Lung (tissue), 12 donors: ENCODE data around the gene SNRK. TPM values are rescaled to one million over a fixed set of nuclear protein-coding genes. Genes with fewer than 3 reads are reported as not detected.

Experiments
- ATAC-seq: fragments of 200-7000 bp; cut with Tn5 transposase; one replicate; pipeline ENCODE4 v1.9.1; 2020; ENCODE audit warnings: moderate number of reproducible peaks; ENCODE audit not compliant: insufficient read depth, low FRiP score
- DNase-seq, 3 donors: peaks; one replicate each; pipeline ENCODE4 v3.0.0-alpha.2; 2013 to 2017
- H3K27ac ChIP-seq, 2 donors: one replicate each; pipeline ENCODE4 v1.5.1; 2013; ENCODE audit warnings: mild to moderate bottlenecking in 2 of 2, moderate library complexity in 2 of 2, control low read depth in 1 of 2, inconsistent platforms in 1 of 2, low read depth in 1 of 2, low read length in 1 of 2
- H3K27me3 ChIP-seq, 3 donors: one replicate each; pipeline ENCODE4 v1.5.1; 2013; ENCODE audit warnings: low read length in 2 of 3; ENCODE audit not compliant: control insufficient read depth in 3 of 3, insufficient read depth in 3 of 3
- H3K36me3 ChIP-seq, 4 donors: one replicate each; pipeline ENCODE4 v1.5.1; 2013; ENCODE audit warnings: low read length in 4 of 4, mild to moderate bottlenecking in 1 of 4, moderate library complexity in 1 of 4; ENCODE audit not compliant: control insufficient read depth in 4 of 4, insufficient read depth in 4 of 4
- H3K4me1 ChIP-seq, 5 donors: one replicate each; pipeline ENCODE4 v1.5.1; 2013; ENCODE audit warnings: low read length in 5 of 5, mild to moderate bottlenecking in 2 of 5, moderate library complexity in 1 of 5; ENCODE audit not compliant: control insufficient read depth in 5 of 5, insufficient read depth in 5 of 5
- H3K4me3 ChIP-seq: one replicate; pipeline ENCODE4 v1.5.1; 2013; ENCODE audit warnings: mild to moderate bottlenecking, control low read depth, moderate library complexity
- H3K9ac ChIP-seq, 2 donors: one replicate each; pipeline ENCODE4 v1.5.1; 2013; ENCODE audit warnings: low read length in 2 of 2, control low read depth in 1 of 2; ENCODE audit not compliant: insufficient read depth in 1 of 2
- H3K9me3 ChIP-seq, 4 donors: one replicate each; pipeline ENCODE4 v1.5.1; 2013; ENCODE audit warnings: low read length in 3 of 4, mild to moderate bottlenecking in 1 of 4, moderate library complexity in 1 of 4; ENCODE audit not compliant: control insufficient read depth in 4 of 4, insufficient read depth in 3 of 4
- WGBS, 2 donors: extraction: QIAGEN DNeasy Blood & Tissue Kit; methylation state at CpG; one replicate each; pipeline ENCODE4 v1.1.7; 2013; 5-methylcytosine and 5-hydroxymethylcytosine counted together
- polyA plus RNA-seq, 2 donors: library from polyadenylated mRNA; stranded (reverse); fragments of 200-250 nt; gene quantifications; one replicate each; pipeline ENCODE4 v1.2.1, GENCODE V29; 2013
- total RNA-seq, 2 donors: library from RNA; depleted of rRNA in 1 of 2; stranded (reverse); fragments of >200 nt in 1 of 2; gene quantifications; one replicate each; pipeline ENCODE4 v1.2.1, GENCODE V29; 2014 to 2021
- TF ChIP-seq, protein P1 (sequence below): IDR thresholded peaks from 2 replicates; pipeline ENCODE4 v1.5.1; 2012; ENCODE audit warnings: mild to moderate bottlenecking; ENCODE audit errors: control extremely low read depth, extremely low read depth
- donor health status: control.
- donor health status: control.
- donor health status: Bipolar disorder and iron deficiency.
- donor health status: healthy.
- donor health status: DM: yes; HTN: yes; CAD: no.

Gene SNRK
- total and polyA plus RNA-seq, 4 donors: 19.2 to 139 (median 45.6) TPM

DNA sequence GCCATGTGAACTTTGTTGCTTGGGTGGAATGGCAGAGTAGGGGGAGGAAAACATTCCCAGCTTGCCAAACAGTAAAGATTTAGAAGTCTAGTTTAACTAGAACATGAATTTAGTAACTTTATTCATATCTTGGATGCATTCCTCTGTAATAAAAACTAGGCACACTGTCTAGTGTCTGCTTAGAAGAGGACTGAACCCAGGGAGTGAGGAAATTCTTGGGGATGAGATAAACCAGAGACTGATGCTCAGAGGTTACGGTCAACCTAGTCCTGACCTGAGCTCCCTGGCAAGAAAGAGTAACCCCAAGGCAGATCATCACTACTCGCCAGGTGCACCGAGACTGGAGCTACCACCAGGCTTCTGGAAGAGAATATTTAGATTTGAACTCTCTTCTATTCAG, 58.2 kb downstream of the SNRK start:
- Histone ChIP-seq H3K9me3 (peaks cover 0 to 2% (median 0%) of the 10 kb centered on the region in 4 donors), H3K4me1 (peaks cover 0 to 12% (median 0%) of the 10 kb centered on the region in 5 donors), H3K27me3 (no peaks in the 10 kb centered on the region), H3K36me3 (peaks cover 32 to 54% (median 43%) of the 10 kb centered on the region in 4 donors), H3K9ac (no peak overlapping the region), H3K27ac (no peak overlapping the region), H3K4me3 (no peak overlapping the region)
- DNase-seq (no peak), ATAC-seq (no peak)
- TF ChIP-seq, protein P1, sequence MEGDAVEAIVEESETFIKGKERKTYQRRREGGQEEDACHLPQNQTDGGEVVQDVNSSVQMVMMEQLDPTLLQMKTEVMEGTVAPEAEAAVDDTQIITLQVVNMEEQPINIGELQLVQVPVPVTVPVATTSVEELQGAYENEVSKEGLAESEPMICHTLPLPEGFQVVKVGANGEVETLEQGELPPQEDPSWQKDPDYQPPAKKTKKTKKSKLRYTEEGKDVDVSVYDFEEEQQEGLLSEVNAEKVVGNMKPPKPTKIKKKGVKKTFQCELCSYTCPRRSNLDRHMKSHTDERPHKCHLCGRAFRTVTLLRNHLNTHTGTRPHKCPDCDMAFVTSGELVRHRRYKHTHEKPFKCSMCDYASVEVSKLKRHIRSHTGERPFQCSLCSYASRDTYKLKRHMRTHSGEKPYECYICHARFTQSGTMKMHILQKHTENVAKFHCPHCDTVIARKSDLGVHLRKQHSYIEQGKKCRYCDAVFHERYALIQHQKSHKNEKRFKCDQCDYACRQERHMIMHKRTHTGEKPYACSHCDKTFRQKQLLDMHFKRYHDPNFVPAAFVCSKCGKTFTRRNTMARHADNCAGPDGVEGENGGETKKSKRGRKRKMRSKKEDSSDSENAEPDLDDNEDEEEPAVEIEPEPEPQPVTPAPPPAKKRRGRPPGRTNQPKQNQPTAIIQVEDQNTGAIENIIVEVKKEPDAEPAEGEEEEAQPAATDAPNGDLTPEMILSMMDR: no peak
- 96 to 99% methylated on average over 3 of the region's 3 CpGs for WGBS, 2 donors

DNA sequence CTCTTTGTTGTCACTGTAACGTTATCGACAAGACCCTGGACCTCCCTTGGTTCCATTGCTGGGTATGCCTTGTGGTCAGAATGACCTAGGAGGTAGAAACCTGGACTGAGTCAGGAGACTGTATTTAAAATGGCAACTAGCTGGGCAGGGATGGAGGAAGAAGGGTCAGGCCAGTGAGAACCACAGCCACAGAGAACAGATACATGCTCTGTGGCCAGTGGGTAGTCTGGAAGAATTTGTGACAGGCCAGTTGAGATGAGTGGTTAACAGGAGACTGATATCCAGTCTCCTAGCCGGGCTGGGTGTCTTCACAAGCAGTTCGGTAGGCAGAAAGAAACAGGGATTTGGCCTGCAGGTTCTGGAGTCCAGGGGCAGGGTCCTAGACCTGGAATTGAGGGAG, 58.9 kb downstream of the SNRK start:
- no peak overlapping the region for H3K4me3 ChIP-seq
- DNase-seq (no peak), ATAC-seq (no peak)
- no peak overlapping the region for H3K9ac ChIP-seq
- peaks cover 0 to 12% (median 0%) of the 10 kb centered on the region in 5 donors for H3K4me1 ChIP-seq
- peaks cover 30 to 50% (median 42%) of the 10 kb centered on the region in 4 donors for H3K36me3 ChIP-seq
- no peaks in the 10 kb centered on the region for H3K27me3 ChIP-seq
- WGBS, 2 donors: 91 to 95% methylated on average over 4 of the region's 4 CpGs
- H3K27ac ChIP-seq: peak overlapping the region in 1 of 2 donors; percentile 32
- TF ChIP-seq, protein P1: no peak
- H3K9me3 ChIP-seq: peaks cover 0 to 2% (median 0%) of the 10 kb centered on the region in 4 donors

- Histone ChIP-seq H3K27me3 (no peaks in the 10 kb centered on the region), H3K9ac (no peak overlapping the region), H3K4me1 (peaks cover 0 to 12% (median 0%) of the 10 kb centered on the region in 5 donors), H3K27ac (no peak overlapping the region), H3K36me3 (peaks cover 32 to 45% (median 38%) of the 10 kb centered on the region in 4 donors), H3K9me3 (peaks cover 0 to 2% (median 0%) of the 10 kb centered on the region in 4 donors), H3K4me3 (no peak overlapping the region)
- ATAC-seq (no peak), DNase-seq (no peak)
- WGBS, 2 donors: 83 to 91% methylated on average over 6 of the region's 6 CpGs
- TF ChIP-seq, protein P1: no peak
Measured at GRCh38 chr3:43345877-43346276, 59.5 kb downstream of the SNRK start.
